ENCODE data around the gene APLP2.

DNA sequence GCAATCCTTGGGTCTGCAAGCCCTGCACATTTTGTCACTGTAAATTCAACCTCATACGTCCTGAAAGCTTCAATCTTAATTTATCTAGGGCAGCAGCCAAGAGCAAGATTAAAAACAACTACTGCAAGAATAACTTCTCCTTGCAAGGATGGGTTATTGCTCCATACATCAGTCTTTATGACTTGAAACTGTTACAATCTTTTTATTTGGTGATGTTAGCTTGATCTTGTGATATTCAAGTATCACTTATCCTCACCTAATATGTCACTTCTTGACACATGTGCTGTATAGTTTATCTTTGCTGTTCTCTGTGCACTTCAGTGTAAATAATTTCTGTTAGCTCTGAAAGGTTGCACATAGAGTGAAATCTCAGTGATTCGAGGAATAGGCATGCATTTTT is 14.7 kb upstream of the APLP2 start:
- TF ChIP-seq, protein P1, sequence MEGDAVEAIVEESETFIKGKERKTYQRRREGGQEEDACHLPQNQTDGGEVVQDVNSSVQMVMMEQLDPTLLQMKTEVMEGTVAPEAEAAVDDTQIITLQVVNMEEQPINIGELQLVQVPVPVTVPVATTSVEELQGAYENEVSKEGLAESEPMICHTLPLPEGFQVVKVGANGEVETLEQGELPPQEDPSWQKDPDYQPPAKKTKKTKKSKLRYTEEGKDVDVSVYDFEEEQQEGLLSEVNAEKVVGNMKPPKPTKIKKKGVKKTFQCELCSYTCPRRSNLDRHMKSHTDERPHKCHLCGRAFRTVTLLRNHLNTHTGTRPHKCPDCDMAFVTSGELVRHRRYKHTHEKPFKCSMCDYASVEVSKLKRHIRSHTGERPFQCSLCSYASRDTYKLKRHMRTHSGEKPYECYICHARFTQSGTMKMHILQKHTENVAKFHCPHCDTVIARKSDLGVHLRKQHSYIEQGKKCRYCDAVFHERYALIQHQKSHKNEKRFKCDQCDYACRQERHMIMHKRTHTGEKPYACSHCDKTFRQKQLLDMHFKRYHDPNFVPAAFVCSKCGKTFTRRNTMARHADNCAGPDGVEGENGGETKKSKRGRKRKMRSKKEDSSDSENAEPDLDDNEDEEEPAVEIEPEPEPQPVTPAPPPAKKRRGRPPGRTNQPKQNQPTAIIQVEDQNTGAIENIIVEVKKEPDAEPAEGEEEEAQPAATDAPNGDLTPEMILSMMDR (IDR thresholded peaks at IDR 0.05; ENCODE audit: insufficient read depth, low read length, poor library complexity, severe bottlenecking) = no peak
- TF ChIP-seq EZH2phosphoT487 (conservative IDR thresholded peaks at IDR 0.05; ENCODE audit: low read length) = no peak
